Liver (tissue), 9 donors: ENCODE measurements around the gene ROR1. TPM values are rescaled to one million over a fixed set of nuclear protein-coding genes. Genes with fewer than 3 reads are reported as not detected.

ENCODE experiments used
- DNase-seq: peaks from one replicate; pipeline ENCODE4 v3.0.0-alpha.2; 2017; ENCODE audit warnings: low spot score
- H3K27ac ChIP-seq, 2 donors: one replicate each; pipeline ENCODE4 v1.7.0; 2013; ENCODE audit warnings: inconsistent platforms in 2 of 2, low read length in 2 of 2, control low read depth in 1 of 2, low read depth in 1 of 2, mild to moderate bottlenecking in 1 of 2
- H3K27me3 ChIP-seq, 4 donors: one replicate each; pipeline versions ENCODE4 v1.6.1 to v1.7.0; 2013; ENCODE audit warnings: low read length in 3 of 4, inconsistent platforms in 1 of 4, mild to moderate bottlenecking in 1 of 4, moderate library complexity in 1 of 4; ENCODE audit not compliant: control insufficient read depth in 4 of 4, insufficient read depth in 4 of 4
- H3K36me3 ChIP-seq, 4 donors: one replicate each; pipeline versions ENCODE4 v1.6.1 to v1.7.0; 2013; ENCODE audit warnings: low read length in 3 of 4, mild to moderate bottlenecking in 3 of 4, low read depth in 1 of 4, moderate library complexity in 1 of 4; ENCODE audit not compliant: control insufficient read depth in 4 of 4, insufficient read depth in 3 of 4
- H3K4me1 ChIP-seq, 4 donors: one replicate each; pipeline versions ENCODE4 v1.6.1 to v1.7.0; 2013; ENCODE audit warnings: low read length in 3 of 4, mild to moderate bottlenecking in 3 of 4, moderate library complexity in 1 of 4; ENCODE audit not compliant: control insufficient read depth in 4 of 4, insufficient read depth in 4 of 4
- H3K4me3 ChIP-seq, 3 donors: one replicate each; pipeline versions ENCODE4 v1.6.1 to v1.7.0; 2013; ENCODE audit warnings: low read length in 3 of 3, control low read depth in 1 of 3, low read depth in 1 of 3, mild to moderate bottlenecking in 1 of 3
- H3K9ac ChIP-seq, 2 donors: one replicate each; pipeline ENCODE4 v1.7.0; 2013; ENCODE audit warnings: low read length in 2 of 2, mild to moderate bottlenecking in 2 of 2, moderate library complexity in 2 of 2, control low read depth in 1 of 2, low read depth in 1 of 2
- H3K9me3 ChIP-seq, 4 donors: one replicate each; pipeline versions ENCODE4 v1.6.1 to v1.7.0; 2013; ENCODE audit warnings: low read length in 3 of 4; ENCODE audit not compliant: control insufficient read depth in 4 of 4
- ATF3 ChIP-seq: IDR thresholded peaks from 2 replicates; pipeline ENCODE4 v1.6.1; 2016; ENCODE audit warnings: antibody characterized with exemption
- EGR1 ChIP-seq, 2 donors: IDR thresholded peaks; 2 replicates each; pipeline ENCODE4 v1.6.1; 2016 to 2018; ENCODE audit warnings: antibody characterized with exemption in 2 of 2, low read depth in 2 of 2
- FOXA1 ChIP-seq: IDR thresholded peaks from 2 replicates; pipeline ENCODE4 v1.6.1; 2016; ENCODE audit warnings: antibody characterized with exemption
- FOXA2 ChIP-seq: IDR thresholded peaks from 2 replicates; pipeline ENCODE4 v1.6.1; 2016; ENCODE audit warnings: antibody characterized with exemption
- GABPA ChIP-seq, 2 donors: IDR thresholded peaks in 1 of 2; conservative IDR thresholded peaks in 1 of 2; 2 replicates each; pipeline ENCODE4 v1.6.1; 2016; ENCODE audit warnings: antibody characterized with exemption in 2 of 2, mild to moderate bottlenecking in 1 of 2, moderate library complexity in 1 of 2
- HNF4A ChIP-seq, 2 donors: conservative IDR thresholded peaks; 2 replicates each; pipeline ENCODE4 v1.6.1; 2016; ENCODE audit warnings: antibody characterized with exemption in 2 of 2, mild to moderate bottlenecking in 2 of 2
- HNF4G ChIP-seq: IDR thresholded peaks from 2 replicates; pipeline ENCODE4 v1.6.1; 2016; ENCODE audit warnings: antibody characterized with exemption
- JUND ChIP-seq, 2 donors: IDR thresholded peaks; 2 replicates each; pipeline ENCODE4 v1.6.1; 2016; ENCODE audit warnings: antibody characterized with exemption in 2 of 2
- MAX ChIP-seq: IDR thresholded peaks from 2 replicates; pipeline ENCODE4 v1.6.1; 2016; ENCODE audit warnings: antibody characterized with exemption
- NR2F2 ChIP-seq: IDR thresholded peaks from 2 replicates; pipeline ENCODE4 v1.6.1; 2016; ENCODE audit warnings: antibody characterized with exemption
- RAD21 ChIP-seq, 2 donors: IDR thresholded peaks; 2 replicates each; pipeline ENCODE4 v1.6.1; 2016; ENCODE audit warnings: antibody characterized with exemption in 2 of 2, mild to moderate bottlenecking in 2 of 2
- REST ChIP-seq: IDR thresholded peaks from 2 replicates; pipeline ENCODE4 v1.6.1; 2016; ENCODE audit warnings: antibody characterized with exemption, mild to moderate bottlenecking
- RXRA ChIP-seq, 2 donors: IDR thresholded peaks; 2 replicates each; pipeline ENCODE4 v1.6.1; 2017 to 2018; ENCODE audit warnings: antibody characterized with exemption in 2 of 2, mild to moderate bottlenecking in 1 of 2
- SP1 ChIP-seq: IDR thresholded peaks from 2 replicates; pipeline ENCODE4 v1.6.1; 2018; ENCODE audit warnings: antibody characterized with exemption, mild to moderate bottlenecking
- TAF1 ChIP-seq: conservative IDR thresholded peaks from 2 replicates; pipeline ENCODE4 v1.6.1; 2016; ENCODE audit warnings: antibody characterized with exemption, mild to moderate bottlenecking
- YY1 ChIP-seq: IDR thresholded peaks from 2 replicates; pipeline ENCODE4 v1.6.1; 2016; ENCODE audit warnings: antibody characterized with exemption, mild to moderate bottlenecking
- ZBTB33 ChIP-seq: IDR thresholded peaks from 2 replicates; pipeline ENCODE4 v1.6.1; 2016; ENCODE audit warnings: antibody characterized with exemption
- WGBS: extraction: QIAGEN DNeasy Blood & Tissue Kit; methylation state at CpG from one replicate; pipeline ENCODE4 v1.1.7; 2013; 5-methylcytosine and 5-hydroxymethylcytosine counted together
- polyA plus RNA-seq, 2 donors: library from polyadenylated mRNA; stranded (reverse) in 1 of 2; unstranded in 1 of 2; fragments of 200-250 nt in 1 of 2; fragments of >200 nt in 1 of 2; fragmentation: Nextera tagmentation in 1 of 2; extraction: Ambion mirVana in 1 of 2; gene quantifications; one replicate each; pipeline versions ENCODE4 v1.2.1 to v1.2.3, GENCODE V29; 2013 to 2015
- total RNA-seq, 2 donors: library from RNA; depleted of rRNA; stranded (reverse); fragments of >200 nt; gene quantifications; one replicate each; pipeline ENCODE4 v1.2.3, GENCODE V29; 2014
- TF ChIP-seq, protein P1 (sequence below): fragments of 150-350 bp; IDR thresholded peaks from 2 replicates; pipeline ENCODE4 v1.5.1; 2017; ENCODE audit warnings: improper control_type of control experiment, low read depth, low read length; ENCODE audit not compliant: missing input control
- donor health status: healthy.
- donor health status: healthy.
- donor health status: healthy.
- donor health status: healthy.
- donor health status: healthy.

The ROR1 gene
- total and polyA plus RNA-seq, 4 donors = 0.15 to 0.98 (median 0.37) TPM

GRCh38 chr1:64047549-64047996 is 273.8 kb downstream of the ROR1 start:
- H3K4me3 ChIP-seq = no peak overlapping the region
- H3K4me1 ChIP-seq = no peaks in the 10 kb centered on the region
- H3K27ac ChIP-seq = no peak overlapping the region
- no peak for DNase-seq
- WGBS = 85% methylated on average over 1 of the region's 1 CpG
- no peak for TF ChIP-seq ATF3
- no peak for TF ChIP-seq SP1
- TF ChIP-seq FOXA1 = no peak
- TF ChIP-seq NR2F2 = no peak
- TF ChIP-seq RAD21 (IDR thresholded peaks at IDR 0.05) = no peak
- no peak for TF ChIP-seq ZBTB33
- TF ChIP-seq HNF4A (conservative IDR thresholded peaks at IDR 0.05) = no peak
- TF ChIP-seq, protein P1, sequence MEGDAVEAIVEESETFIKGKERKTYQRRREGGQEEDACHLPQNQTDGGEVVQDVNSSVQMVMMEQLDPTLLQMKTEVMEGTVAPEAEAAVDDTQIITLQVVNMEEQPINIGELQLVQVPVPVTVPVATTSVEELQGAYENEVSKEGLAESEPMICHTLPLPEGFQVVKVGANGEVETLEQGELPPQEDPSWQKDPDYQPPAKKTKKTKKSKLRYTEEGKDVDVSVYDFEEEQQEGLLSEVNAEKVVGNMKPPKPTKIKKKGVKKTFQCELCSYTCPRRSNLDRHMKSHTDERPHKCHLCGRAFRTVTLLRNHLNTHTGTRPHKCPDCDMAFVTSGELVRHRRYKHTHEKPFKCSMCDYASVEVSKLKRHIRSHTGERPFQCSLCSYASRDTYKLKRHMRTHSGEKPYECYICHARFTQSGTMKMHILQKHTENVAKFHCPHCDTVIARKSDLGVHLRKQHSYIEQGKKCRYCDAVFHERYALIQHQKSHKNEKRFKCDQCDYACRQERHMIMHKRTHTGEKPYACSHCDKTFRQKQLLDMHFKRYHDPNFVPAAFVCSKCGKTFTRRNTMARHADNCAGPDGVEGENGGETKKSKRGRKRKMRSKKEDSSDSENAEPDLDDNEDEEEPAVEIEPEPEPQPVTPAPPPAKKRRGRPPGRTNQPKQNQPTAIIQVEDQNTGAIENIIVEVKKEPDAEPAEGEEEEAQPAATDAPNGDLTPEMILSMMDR = no peak
- TF ChIP-seq YY1 = no peak
- TF ChIP-seq TAF1 = no peak
- no peak for TF ChIP-seq MAX
- TF ChIP-seq GABPA (IDR thresholded peaks at IDR 0.05 in 1 of 2, conservative IDR thresholded peaks at IDR 0.05 in 1 of 2) = no peak
- TF ChIP-seq JUND (IDR thresholded peaks at IDR 0.05) = no peak
- no peak for TF ChIP-seq REST
- TF ChIP-seq RXRA (IDR thresholded peaks at IDR 0.05) = no peak
- no peak for TF ChIP-seq FOXA2
- TF ChIP-seq EGR1 (IDR thresholded peaks at IDR 0.05; ENCODE audit: low read depth in 2 of 2) = no peak
- no peak for TF ChIP-seq HNF4G
- no peak overlapping the region for H3K9ac ChIP-seq
- H3K27me3 ChIP-seq = no peaks in the 10 kb centered on the region
- H3K36me3 ChIP-seq = no peaks in the 10 kb centered on the region
- no peaks in the 10 kb centered on the region for H3K9me3 ChIP-seq
